HG03521 (cell line): ENCODE results near the gene XPO4.
"Not testable (repeated sequence)": the region's sequence is repeated elsewhere in the genome, so short reads cannot be mapped to it uniquely, and the experiment has no call there.

Experiments used
- ATAC-seq: cut with Tn5 transposase; IDR thresholded peaks from one replicate; pipeline ENCODE4 v1.9.1; 2021; ENCODE audit warnings: mild to moderate bottlenecking, moderate library complexity; ENCODE audit not compliant: unreplicated experiment

XPO4 gene

DNA sequence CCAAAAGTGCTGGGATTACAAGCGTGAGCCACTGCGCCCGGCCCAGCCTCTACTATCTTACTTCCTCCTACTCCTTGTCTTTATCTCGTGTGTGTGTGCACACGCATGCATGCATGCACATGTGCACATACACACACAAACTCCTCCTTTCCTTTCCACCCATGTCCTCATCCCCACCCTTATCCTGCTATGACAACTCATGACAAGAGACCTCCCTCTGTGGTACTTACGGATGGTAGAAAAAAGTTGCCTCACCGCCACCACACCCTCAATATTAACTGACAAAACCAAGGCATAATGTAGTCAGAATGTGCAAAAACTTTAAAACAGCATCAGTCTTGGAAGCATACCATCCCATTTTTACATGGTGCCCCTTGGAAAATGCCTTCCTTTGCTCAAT lies 112.9 kb downstream of the XPO4 start:
- no peak for ATAC-seq

DNA sequence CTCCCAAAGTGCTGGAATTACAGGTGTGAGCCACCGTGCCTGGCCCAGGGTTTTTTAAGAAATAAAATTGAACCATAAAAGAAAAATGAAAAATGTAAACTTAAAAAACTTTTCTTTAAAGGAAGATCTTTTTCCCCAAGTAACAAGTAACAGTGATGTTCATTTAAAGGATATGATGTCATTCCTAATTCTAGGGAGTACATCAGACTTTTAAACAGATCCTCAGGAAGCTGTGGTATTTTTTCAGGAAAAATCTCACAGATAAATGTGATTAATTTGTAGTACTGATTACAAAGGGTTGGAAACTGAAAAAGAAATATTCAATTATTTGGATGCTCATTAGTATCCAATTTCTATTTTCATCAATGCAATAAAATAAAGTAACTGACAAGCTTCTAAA lies 114.2 kb downstream of the XPO4 start:
- no peak for ATAC-seq

DNA sequence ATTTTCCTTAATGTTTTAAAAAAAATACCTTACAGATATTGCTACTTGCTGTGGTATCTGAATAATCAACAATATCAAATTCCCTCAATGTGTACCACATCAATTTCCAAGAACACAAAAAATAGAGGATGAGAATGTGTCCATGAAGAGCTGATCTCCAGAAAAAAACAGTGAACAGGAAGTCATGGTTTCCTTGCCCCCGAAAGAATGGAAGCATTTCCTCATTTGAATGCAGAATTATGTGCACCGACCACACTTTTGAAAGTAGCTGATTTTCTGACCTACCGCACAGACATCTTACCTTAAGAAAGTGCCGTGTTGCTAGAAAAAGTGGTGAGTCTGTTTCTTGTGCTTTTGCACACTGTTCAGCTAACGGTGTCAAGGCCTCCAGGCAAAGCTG lies 115.4 kb downstream of the XPO4 start:
- ATAC-seq = no peak

DNA sequence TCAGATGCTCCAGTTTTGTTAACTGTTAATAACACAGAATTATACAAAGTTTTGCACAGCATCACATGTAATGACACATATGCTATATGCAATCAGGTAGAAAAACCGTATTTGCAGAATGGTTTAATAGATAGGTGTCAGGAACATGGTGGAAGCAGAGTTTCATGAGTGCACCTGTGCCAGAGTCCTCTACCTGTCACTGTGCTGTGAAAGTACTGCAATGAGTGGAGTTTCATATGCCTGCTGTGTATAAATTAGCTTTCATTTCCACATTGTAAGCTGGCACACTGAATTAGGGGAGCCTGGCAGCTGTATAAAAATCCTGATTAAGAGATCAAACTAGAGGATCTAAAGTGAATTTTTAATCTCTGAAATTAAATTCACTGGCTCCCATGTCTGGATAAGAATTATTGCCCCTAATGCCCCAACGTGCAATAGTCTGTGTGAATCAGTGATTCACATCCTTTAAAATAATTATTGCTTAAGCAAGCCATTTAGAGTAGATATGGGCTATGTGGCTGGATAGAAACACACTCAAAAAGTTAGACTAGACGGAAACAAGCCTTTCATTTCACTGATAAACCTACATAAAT lies 120.3 kb downstream of the XPO4 start:
- ATAC-seq = peak; percentile 56

DNA sequence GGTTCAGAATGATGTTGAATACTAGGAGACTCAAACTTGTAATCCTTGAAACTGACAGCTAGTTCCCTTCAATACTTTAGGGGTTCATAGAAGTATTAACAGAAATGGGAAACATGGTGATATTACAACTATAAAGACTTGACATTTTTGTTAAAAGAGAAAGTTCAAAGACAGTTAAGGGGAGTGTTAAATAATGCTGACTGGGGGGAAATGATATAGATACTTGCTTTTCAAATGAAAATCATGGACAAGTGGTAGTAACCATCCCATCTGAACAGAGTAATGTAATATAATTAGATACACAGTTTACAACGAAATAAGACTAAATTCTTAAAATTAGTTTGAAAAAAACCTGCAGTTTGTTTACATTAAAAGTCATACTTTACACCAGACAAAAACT lies 122.2 kb downstream of the XPO4 start:
- ATAC-seq = no peak

DNA sequence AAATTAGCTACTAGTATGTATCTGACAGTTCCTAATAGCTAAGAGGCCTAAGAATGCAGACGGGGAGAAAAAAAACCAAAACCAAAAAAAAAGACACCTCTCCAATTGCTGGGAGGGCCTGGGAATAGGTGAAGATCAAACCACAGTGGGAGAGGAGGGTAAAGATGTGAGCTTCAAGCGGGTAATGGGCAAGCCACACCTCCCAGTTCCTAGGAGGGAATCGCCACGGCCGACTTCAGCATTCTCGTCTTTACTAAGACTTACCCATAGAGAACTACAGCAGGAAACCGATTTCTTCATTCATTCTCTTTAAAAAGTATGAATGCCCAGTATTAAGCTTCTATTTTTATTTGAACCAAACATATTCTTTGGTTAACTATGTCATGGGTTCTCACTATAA lies 123.1 kb downstream of the XPO4 start:
- no peak for ATAC-seq

DNA sequence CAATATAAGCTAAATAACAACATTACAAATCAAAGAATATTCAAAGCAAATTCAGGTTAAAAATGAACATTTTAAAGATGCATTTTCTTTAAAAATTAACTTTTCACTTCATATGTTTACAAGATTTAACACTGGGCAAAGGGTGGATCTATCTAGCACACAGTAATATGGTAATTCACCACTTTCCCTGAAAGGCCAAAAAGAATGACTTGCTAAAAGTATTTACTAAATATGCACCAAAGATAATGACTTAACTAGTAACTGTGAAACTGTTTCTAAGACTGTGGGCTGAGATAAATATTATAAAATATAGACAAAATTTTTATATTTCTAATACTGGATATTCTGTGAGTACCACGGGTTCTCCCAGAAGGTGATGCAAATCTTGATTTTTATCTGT lies 124.2 kb downstream of the XPO4 start:
- no peak for ATAC-seq

DNA sequence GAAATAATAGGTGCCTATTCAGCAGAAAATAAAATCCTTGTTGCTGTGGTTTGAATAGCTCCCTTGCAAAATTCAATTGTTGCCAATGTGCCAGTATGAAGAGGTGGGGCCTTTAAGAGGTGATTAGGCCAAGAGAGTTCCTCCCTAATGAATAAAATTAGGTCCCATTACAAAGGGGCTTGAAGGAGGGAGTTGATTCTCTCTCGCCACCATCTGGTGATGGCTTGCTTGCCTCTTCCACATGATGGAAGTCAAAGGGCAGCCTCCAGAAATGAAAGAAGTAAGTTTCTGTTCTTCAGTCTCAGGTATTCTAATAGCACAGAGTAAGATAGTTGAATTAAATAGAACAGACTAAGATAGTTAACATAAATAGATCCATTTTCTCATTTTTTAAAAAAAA lies 125.8 kb downstream of the XPO4 start:
- ATAC-seq = no peak

DNA sequence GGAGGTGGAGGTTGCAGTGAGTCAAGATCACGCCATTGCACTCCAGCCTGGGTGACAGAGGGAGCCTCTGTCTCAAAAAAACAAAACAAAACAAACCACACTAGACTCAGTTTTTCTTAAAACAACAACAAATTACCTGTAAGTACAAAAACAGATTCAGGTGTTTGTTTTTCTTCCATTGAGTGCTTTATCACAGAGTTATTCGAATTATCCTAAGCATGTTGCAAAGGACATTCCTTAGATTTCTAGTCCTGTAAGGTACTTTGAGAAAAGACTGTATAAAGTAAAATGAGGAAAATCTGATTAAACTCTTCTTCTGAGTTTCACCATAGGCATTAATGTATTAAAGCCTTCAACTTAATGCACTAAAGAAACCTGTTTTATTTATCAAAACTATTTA lies 126.6 kb downstream of the XPO4 start:
- ATAC-seq = no peak

DNA sequence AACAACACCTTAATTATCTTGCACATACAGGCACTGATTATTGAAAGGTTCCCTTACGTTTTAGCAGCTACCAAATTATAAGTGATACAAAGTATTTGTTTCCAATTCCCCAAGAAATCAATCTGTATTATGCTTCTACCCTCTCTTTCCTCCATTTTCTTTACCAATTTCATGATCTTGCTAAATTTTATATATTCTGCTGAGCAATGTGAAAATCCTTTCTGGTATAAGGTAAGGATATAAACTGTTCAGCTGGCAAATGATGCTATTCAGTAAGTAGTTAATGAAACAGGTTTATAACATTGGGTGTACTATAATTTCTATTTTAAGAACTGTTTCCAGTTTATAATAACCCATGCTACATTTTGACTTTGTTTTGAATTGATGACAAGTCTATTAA lies 127.8 kb downstream of the XPO4 start:
- no peak for ATAC-seq

DNA sequence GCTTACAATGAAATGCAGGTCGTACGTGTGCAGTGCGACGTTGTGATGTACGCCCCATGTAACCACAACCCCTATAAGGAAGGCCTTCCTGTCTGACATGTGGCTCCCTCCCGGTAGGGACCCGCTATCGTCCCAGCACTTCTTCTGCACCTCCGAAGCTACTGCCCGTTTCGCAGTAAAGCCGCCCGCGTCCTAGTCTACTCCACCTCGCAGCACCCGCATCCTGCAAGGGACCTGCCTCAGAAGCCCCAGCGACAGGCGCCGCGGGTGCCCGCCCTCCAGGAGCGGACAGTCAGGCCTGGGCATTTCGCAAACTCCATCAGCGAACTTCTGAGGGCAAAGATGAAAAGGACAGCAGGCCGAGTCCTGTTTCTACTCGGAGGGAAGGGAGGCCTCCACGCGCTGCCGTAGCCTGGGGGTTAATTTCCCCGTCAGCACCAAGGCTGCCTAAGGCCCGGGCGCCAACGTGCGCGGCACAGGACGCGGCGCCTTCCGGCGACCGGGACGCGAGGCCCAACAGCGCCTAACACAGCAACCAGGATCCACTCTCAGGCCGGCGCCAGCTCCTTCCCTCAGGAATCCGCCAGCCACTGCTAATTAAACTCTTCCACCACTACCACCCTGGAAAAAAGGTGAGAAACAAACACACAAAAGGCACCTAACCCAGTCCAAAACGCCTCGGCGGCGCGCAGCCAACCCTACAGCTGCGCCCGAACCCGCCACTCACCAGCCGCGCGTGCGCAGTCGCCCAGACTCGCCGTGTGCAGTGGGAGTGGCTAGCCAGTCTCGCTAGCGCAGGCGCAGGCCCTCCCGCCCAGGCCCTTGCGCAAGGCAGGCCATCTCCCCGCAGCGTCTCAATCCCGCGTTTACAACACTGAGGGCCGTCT lies 129.1 kb downstream of the XPO4 start, which contains the start of gene EEF1AKMT1:
Gene EEF1AKMT1, minus strand, starts transcription at position 768 of the 887 bp plus-strand sequence. CDS start 16,363 bp downstream, outside the sequence.
- peak; percentile 92 for ATAC-seq

DNA sequence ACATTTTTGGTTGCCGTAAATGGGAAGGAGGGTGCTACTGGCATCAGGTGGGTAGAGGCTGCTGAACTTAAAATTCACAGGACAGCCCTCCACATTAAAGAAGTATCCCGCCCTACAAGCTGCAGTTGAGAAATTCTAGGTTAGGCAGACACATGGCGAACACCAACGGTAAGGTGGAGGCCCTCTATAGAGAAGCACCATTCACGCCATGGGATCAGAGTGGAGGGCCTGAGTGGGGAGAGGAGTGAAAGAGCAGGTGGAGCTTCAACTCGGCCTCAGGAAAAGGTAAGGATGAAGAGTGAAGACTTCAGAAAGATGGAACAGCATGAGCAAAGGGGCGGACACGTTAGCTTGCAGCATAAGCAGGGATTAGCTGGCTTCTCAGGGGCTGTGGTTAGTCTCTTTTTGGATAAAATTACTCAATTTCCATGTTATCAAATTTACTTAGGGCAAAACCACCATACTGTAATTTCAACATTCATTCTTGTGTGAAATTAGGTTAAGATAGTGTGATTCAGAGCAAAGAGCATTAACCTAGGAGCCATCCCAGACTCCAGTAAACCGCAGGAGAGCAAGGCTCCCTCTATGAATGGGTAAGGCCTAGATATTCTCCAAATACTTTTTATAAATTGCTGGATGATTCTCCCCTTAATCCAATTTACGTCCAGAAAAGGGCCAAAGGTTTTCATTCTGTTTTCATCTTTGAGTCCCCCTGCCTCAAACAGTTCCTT lies 130.0 kb downstream of the XPO4 start:
- no peak for ATAC-seq

DNA sequence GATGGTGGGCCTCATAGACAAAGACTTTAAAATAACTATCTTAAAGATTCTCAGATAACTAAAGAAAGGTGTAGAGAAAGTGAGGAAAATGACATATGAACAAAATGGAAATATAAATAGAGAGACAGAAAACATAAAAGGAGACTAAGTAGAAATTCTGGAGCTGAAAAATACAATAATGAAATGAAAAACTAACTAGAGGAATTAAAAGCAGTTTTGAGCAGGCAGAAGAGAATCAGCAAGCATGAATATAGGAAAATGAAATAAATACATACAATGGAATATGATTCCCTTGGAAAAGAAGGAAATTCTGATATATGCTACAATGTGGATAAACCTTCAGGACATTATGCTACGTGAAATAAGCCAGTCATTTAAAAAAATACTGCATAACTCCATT lies 132.7 kb downstream of the XPO4 start:
- no peak for ATAC-seq

DNA sequence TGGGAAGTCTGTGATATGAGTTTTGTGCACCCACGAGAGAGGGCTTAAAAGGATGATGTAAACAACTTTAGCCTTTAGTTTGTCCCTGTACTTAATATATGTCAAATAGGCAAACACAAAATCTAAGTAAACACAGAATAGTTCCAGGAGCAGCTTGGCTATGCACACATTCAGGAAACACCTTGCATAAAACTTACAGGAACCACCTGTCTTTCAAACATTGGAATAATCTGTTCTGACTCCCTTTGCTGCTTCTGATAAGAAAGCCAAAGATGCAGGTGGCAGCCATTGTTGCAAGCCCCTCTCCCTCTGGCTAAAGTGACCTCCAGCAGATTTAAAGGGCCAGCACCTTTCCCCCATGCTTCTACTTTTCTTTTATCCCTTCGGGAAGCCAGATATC lies 133.5 kb downstream of the XPO4 start:
- ATAC-seq = no peak

DNA sequence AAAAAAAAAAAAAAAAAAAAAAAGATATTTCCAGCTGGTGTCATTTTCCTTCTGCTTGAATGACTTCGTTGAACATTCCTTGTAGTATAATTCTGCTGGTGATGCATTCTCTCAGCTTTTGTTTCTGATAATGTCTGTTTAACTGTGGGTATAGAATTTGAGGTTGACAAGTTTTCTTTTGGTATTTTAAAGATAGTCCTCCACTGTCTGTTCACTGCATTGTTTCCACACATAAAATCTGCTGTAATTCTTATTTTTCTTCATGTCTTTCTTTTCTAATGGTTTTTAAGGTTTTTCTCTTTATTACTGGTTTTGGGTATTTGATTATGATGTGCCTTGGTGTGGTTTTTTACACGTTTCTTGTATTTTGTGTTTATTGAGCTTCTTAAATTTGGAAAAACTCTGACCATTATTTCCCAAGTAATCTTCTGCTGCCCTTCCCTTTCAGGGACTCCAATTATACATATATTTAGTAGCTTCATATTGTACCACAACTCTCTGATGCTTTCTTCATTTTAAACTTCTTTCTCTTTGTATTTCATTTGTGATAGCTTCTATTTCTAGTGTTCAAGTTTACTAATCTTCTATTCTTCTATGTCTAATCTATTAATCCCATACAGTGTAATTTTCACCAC lies 135.1 kb downstream of the XPO4 start:
- ATAC-seq = no peak

DNA sequence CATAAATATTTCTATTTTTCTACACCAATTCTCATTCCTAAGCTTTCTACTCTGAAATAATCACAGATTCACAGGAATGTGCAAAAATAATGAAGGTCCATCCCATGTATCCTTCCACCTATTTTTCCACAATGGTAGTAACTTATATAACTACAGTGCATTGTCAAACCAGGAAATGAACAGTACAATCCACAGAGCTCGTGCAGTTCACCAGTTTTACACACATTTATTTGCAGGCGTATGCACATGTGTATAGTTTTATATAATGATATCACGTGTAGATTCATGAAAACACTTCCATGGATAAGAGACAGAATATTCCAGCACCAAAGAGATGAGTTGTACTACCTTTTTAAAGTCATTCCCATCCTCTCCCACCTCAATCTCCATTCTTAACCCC lies 141.7 kb downstream of the XPO4 start:
- no peak for ATAC-seq

DNA sequence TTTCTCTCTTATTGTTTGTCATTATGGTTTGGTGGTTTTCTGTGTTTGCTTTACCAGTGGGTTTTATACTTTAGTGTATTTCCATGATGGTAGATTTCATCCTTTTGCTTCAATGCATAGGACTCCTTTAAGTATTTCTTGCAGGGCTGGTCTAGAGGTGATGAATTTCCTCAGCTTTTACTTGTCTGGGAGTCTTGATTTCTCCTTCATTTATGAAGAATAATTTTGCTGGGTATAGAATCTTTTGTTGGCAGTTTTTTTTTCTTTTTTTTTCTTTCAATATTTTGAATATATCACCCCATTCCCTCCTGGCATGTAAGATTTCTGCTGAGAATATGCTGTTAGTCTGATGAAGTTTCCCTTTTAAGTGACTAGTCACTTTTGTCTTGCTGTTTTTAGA lies 148.5 kb downstream of the XPO4 start:
- ATAC-seq = no peak

DNA sequence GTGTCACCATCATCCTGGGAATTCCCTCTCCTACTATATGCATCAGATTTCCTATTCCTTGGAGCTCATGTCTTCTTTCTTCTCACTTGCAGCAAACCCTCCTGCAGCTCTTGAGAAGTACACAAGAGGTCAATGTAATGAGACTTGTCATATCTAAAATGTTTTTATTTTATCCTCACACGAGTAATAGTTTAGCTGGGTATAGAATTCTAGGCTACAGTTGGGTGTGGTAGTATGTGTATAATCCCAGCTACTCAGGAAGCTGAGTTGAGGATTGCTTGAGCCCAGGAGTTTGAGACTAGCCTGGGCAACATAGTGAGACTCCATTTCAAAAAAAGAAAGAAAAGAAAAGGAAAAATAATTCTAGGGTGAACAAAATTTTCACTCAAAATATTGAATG lies 153.2 kb downstream of the XPO4 start:
- no peak for ATAC-seq

DNA sequence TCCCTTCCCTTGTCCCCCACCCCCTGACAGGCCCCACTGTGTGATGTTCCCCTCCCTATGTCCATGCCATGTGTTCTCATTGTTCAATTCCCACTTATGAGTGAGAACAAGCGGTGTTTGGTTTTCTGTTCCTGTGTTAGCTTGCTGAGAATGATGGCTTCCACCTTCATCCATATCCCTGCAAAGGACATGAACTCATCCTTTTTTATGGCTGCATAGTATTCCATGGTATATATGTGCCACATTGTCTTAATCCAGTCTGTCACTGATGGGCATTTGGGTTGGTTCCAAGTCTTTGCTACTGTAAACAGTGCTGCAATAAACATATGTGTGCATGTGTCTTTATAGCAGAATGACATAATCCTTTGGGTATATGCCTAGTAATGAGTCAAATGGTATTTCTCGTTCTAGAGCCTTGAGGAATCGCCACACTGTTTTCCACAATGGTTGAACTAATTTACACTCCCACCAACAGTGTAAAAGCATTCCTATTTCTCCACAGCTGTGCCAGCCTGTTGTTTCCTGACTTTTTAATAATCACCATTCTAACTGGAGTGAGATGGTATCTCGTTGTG lies 158.6 kb downstream of the XPO4 start:
- not testable (repeated sequence) for ATAC-seq

DNA sequence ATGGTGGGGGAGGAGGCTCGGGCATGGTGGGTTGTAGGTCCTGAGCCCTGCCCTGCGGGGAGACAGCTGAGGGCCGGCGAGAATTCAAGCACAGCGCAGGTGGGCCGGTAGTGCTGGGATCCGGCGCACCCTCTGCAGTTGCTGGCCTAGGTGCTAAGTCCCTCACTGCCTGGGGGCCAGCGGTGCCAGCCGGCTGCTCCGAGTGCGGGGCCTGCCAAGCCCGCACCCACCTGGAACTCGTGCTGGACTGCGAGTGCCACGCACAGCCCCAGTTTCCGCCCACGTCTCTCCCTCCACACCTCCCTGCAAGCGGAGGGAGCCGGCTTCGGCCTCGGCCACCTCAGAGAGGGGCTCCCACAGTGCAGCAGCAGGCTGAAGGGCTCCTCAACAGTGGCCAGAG lies 162.5 kb downstream of the XPO4 start:
- ATAC-seq = no peak

DNA sequence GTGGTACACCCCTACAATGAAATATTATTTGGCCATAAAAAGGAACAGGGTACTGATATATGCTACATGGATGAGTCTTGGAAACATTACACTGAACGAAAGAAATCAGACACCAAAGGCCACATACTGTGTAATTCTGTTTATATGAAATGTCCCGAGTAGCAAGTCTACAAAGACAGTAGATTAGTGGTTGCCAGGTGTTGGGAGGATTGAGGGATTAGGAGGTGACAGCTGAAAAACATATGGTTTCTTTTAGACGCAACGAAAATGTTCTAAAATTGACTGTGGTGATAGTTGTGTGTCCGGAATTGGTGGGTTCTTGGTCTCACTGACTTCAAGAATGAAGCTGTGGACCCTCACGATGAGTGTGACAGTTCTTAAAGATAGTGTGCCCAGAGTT lies 163.9 kb downstream of the XPO4 start:
- no peak for ATAC-seq
